Brain microvascular endothelial cell (primary cell): ENCODE data around the gene PLAGL1.
A peak's percentile ranks its signal among the peaks of the same experiment; 100 is the strongest.

Experiments
- DNase-seq: peaks from one replicate; pipeline ENCODE4 v3.0.0-alpha.2; 2020
- H3K27ac ChIP-seq: fragments of 250-450 bp; sonication (Bioruptor Pico); 2 replicates; pipeline ENCODE4 v1.5.1; 2020; ENCODE audit warnings: mild to moderate bottlenecking, moderate library complexity
- H3K27me3 ChIP-seq: fragments of 250-450 bp; sonication (Bioruptor Pico); replicated peaks from 2 replicates; pipeline ENCODE4 v1.5.1; 2020; ENCODE audit warnings: mild to moderate bottlenecking
- H3K36me3 ChIP-seq: fragments of 250-450 bp; sonication (Bioruptor Pico); replicated peaks from 2 replicates; pipeline ENCODE4 v1.5.1; 2020; ENCODE audit warnings: mild to moderate bottlenecking
- H3K4me3 ChIP-seq: 2 replicates; pipeline ENCODE4 v1.5.1; 2011; ENCODE audit warnings: low read depth, mild to moderate bottlenecking, control low read depth, low read length, moderate library complexity
- CTCF ChIP-seq: IDR thresholded peaks from 2 replicates; pipeline ENCODE4 v1.5.1; 2011; ENCODE audit warnings: low read depth, mild to moderate bottlenecking, moderate library complexity, low read length, control low read depth, inconsistent platforms; ENCODE audit errors: missing control alignments
- in situ Hi-C: cut with HindIII; loops from 2 replicates; pipeline ENCODE4 v1.10.0; 2017; ENCODE audit warnings: low sequenced_read_pairs, low pct_ligation_motif_present

Gene PLAGL1

GRCh38 chr6:144006736-144007477 is 1.2 kb downstream of the PLAGL1 start:
- in situ Hi-C loops, result no loop called here
- no peaks in the 10 kb centered on the region for H3K36me3 ChIP-seq
- no peak for TF ChIP-seq CTCF
- H3K27me3 ChIP-seq, result no peaks in the 10 kb centered on the region
- peak overlapping the region; percentile 54 for H3K27ac ChIP-seq
- H3K4me3 ChIP-seq, result peak overlapping the region; percentile 61
- peak; percentile 56 for DNase-seq

DNA sequence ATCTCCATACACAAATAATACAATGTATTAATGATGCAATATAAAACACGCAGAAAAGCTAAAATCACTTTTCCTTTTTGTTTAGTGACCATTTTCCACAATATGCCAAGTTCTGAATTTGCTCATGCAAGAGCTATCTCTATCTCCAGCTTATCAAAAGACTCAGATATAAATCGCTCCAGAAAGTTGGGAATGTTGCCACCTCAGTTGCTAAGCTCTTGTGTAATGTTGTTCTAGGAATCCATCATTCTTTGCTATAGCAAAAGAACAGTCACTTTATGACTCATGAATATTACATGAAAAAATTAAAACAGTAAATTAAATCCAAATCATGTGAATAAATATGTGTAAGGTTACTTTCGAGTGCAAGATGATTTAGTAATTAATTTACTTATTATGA is 8.7 kb downstream of the PLAGL1 start:
- no peak overlapping the region for H3K4me3 ChIP-seq
- TF ChIP-seq CTCF, result no peak
- no peaks in the 10 kb centered on the region for H3K27me3 ChIP-seq
- no peaks in the 10 kb centered on the region for H3K36me3 ChIP-seq
- DNase-seq, result peak; percentile 94
- peak overlapping the region; percentile 10 for H3K27ac ChIP-seq
- in situ Hi-C loops, result no loop called here

DNA sequence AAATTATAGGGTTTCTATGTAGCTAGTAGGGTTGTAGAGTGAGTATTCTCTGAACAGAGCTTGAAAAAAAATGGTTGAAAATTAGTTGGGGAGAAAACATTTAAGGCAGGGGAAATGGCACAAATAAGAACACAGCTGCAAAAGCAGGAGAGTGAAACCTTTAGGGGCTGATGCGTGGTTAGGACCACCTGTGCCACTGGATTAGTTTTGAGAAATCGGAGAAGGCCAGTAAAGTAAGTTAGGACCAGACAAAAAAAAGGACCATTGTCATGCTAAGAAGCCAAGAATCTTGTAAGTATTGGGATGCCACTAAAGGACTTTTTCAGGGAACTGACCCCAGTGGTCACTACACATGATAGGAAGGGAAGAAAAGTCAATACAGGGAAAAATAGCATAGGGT is 9.4 kb downstream of the PLAGL1 start:
- in situ Hi-C loops, result no loop called here
- DNase-seq, result no peak
- H3K36me3 ChIP-seq, result no peaks in the 10 kb centered on the region
- no peaks in the 10 kb centered on the region for H3K27me3 ChIP-seq
- no peak for TF ChIP-seq CTCF
- H3K27ac ChIP-seq, result no peak overlapping the region
- H3K4me3 ChIP-seq, result no peak overlapping the region

- DNase-seq, result no peak
- Histone ChIP-seq H3K27me3 (no peaks in the 10 kb centered on the region), H3K36me3 (no peaks in the 10 kb centered on the region), H3K27ac (no peak overlapping the region), H3K4me3 (no peak overlapping the region)
- TF ChIP-seq CTCF, result no peak
- in situ Hi-C loops, result no loop called here
These were observed 14.0 kb downstream of the PLAGL1 start for GRCh38 chr6:143993965-143994646.

DNA sequence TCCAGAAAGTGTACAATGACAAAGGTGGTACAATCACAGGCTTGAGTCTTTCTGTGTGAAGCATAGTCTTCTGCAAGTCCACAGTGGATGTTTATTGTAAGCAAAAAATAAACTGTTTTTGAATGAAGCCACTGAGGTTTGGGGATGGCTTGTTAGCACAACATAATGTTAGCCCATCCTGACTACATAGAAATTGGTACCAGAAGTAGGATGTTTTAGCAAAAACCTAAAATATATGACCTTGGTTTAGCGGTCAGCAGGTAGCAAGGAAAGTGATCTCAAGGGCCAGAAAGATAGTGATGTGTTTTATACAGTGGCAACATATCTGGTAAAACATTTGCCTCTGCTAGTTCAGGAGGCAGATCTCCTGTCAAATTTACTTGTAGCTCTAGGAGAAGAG is 15.8 kb downstream of the PLAGL1 start:
- no peak for TF ChIP-seq CTCF
- DNase-seq, result no peak
- in situ Hi-C loops, result no loop called here
- Histone ChIP-seq H3K27ac (no peak overlapping the region), H3K4me3 (no peak overlapping the region), H3K27me3 (no peaks in the 10 kb centered on the region), H3K36me3 (no peaks in the 10 kb centered on the region)
